ENCODE measurements around the gene FNDC3B.

The FNDC3B gene

GRCh38 chr3:172362583-172362982 is 323.2 kb downstream of the FNDC3B start:
- H3K36me3 ChIP-seq (ENCODE audit: control insufficient read depth in 2 of 2, insufficient read depth in 1 of 2, low read length in 2 of 2): peaks cover 0 to 28% of the 10 kb centered on the region in 2 experiments; a peak in 1 of 3 replicates
- ChIA-PET POLR2A (no interaction called here), CTCF (interaction anchor here (0.6 to 0.7 kb wide), 2 partner anchors 22 to 570 kb away, joined by 3 read pairs; no protein-coding TSS in a partner anchor)
- no peak overlapping the region for H3K27ac ChIP-seq (ENCODE audit: extremely low read depth, low read depth, low read length)
- H3K4me1 ChIP-seq (ENCODE audit: control insufficient read depth, insufficient read depth, low read length): no peaks in the 10 kb centered on the region
- TF ChIP-seq ZNF600 (tag by site-specific recombination; IDR thresholded peaks at IDR 0.05) (no peak), SCRT1 (tag by site-specific recombination; IDR thresholded peaks at IDR 0.05; ENCODE audit: borderline replicate concordance) (no peak), ZNF223 (tag by site-specific recombination; IDR thresholded peaks at IDR 0.05) (no peak), ZNF670 (tag by site-specific recombination; IDR thresholded peaks at IDR 0.05; ENCODE audit: low read depth) (no peak), ZNF350 (tag by site-specific recombination; IDR thresholded peaks at IDR 0.05) (no peak), PATZ1 (tag by site-specific recombination; IDR thresholded peaks at IDR 0.05) (no peak), SP3 (tag by site-specific recombination; IDR thresholded peaks at IDR 0.05) (no peak), ZNF174 (tag by site-specific recombination; IDR thresholded peaks at IDR 0.05) (no peak), ZNF560 (tag by site-specific recombination; IDR thresholded peaks at IDR 0.05; ENCODE audit: borderline replicate concordance) (no peak), ZNF677 (tag by site-specific recombination; IDR thresholded peaks at IDR 0.05) (no peak)
- H3K4me3 ChIP-seq (ENCODE audit: low read depth, low read length): no peak overlapping the region
- H3K9me3 ChIP-seq (ENCODE audit: control insufficient read depth, insufficient read depth, low read depth, low read length): no peaks in the 10 kb centered on the region

GRCh38 chr3:172364374-172365027 is 325.1 kb downstream of the FNDC3B start:
- no peak for TF ChIP-seq OVOL3 (tag by site-specific recombination; IDR thresholded peaks at IDR 0.05)
- TF ChIP-seq ZNF670 (tag by site-specific recombination; IDR thresholded peaks at IDR 0.05; ENCODE audit: low read depth): no peak
- no peak for TF ChIP-seq MZF1 (tag by site-specific recombination; IDR thresholded peaks at IDR 0.05; ENCODE audit: borderline replicate concordance)
- TF ChIP-seq ZNF776 (tag by site-specific recombination; IDR thresholded peaks at IDR 0.05; ENCODE audit: borderline replicate concordance): no peak
- TF ChIP-seq PRDM6 (tag by site-specific recombination; IDR thresholded peaks at IDR 0.05): no peak
- no peak for TF ChIP-seq KLF8 (tag by site-specific recombination; IDR thresholded peaks at IDR 0.05)
- no peak for TF ChIP-seq BCL11A (tag by site-specific recombination; IDR thresholded peaks at IDR 0.05; ENCODE audit: low read depth)
- TF ChIP-seq ZNF280D (tag by site-specific recombination; IDR thresholded peaks at IDR 0.05): no peak
- no peak for TF ChIP-seq ZNF223 (tag by site-specific recombination; IDR thresholded peaks at IDR 0.05)
- no peak for TF ChIP-seq ZNF18 (tag by site-specific recombination; IDR thresholded peaks at IDR 0.05)
- Histone ChIP-seq H3K9me3 (ENCODE audit: control insufficient read depth, insufficient read depth, low read depth, low read length) (no peaks in the 10 kb centered on the region), H3K4me3 (ENCODE audit: low read depth, low read length) (no peak overlapping the region), H3K4me1 (ENCODE audit: control insufficient read depth, insufficient read depth, low read length) (no peaks in the 10 kb centered on the region), H3K36me3 (ENCODE audit: control insufficient read depth in 2 of 2, insufficient read depth in 1 of 2, low read length in 2 of 2) (peaks cover 0 to 20% of the 10 kb centered on the region in 2 experiments; a peak in 1 of 3 replicates), H3K27ac (ENCODE audit: extremely low read depth, low read depth, low read length) (no peak overlapping the region)
- ChIA-PET CTCF (interaction anchor here (0.6 to 0.9 kb wide), 3 partner anchors 18 to 302 kb away, joined by 3 read pairs; no protein-coding TSS in a partner anchor), POLR2A (no interaction called here)
